H1 (cell line): ENCODE results near the gene PRR5L. TPM values are rescaled to one million over a fixed set of nuclear protein-coding genes. Genes with fewer than 3 reads are reported as not detected.

Experiments used
- CTCF ChIA-PET: fragments of 300-600 bp; sonication (Branson Sonifier 250); formaldehyde crosslinking; loops from one replicate; lab custom pipeline; 2021; ENCODE audit not compliant: partially characterized antibody; lab: Charles Lee
- POLR2A ChIA-PET: fragments of 300-600 bp; sonication (Branson Sonifier 250); formaldehyde crosslinking; loops from one replicate; lab custom pipeline; 2021; ENCODE audit warnings: inconsistent platforms; ENCODE audit not compliant: partially characterized antibody; lab: Charles Lee
- DNase-seq, 2 experiments: peaks; one replicate each; pipeline versions ENCODE4 v3.0.0 to v3.0.0-alpha.2; 2010 to 2022; ENCODE audit warnings: low spot score in 2 of 2, low read depth in 1 of 2, mixed read lengths in 1 of 2
- FAIRE-seq: peaks from 2 replicates; lab custom pipeline; 2011; peaks lifted over from hg19 to GRCh38; lab: Jason Lieb, UNC
- H2AFZ ChIP-seq: 2 replicates; pipeline ENCODE4 v1.8.1; 2012; ENCODE audit warnings: low read length, inconsistent platforms
- H2AK5ac ChIP-seq: 2 replicates; pipeline ENCODE4 v1.6.1; 2013; ENCODE audit warnings: low read depth, low read length
- H2BK120ac ChIP-seq: replicated peaks from 2 replicates; pipeline ENCODE3; 2013; ENCODE audit warnings: low read depth, low read length, inconsistent platforms
- H2BK12ac ChIP-seq: 2 replicates; pipeline ENCODE4 v1.6.1; 2013; ENCODE audit warnings: low read depth, low read length
- H2BK15ac ChIP-seq: 2 replicates; pipeline ENCODE4 v1.6.1; 2013; ENCODE audit warnings: low read length
- H2BK20ac ChIP-seq: 2 replicates; pipeline ENCODE4 v1.6.1; 2013; ENCODE audit warnings: low read length
- H2BK5ac ChIP-seq: 2 replicates; pipeline ENCODE4 v1.6.1; 2013; ENCODE audit warnings: low read depth, low read length
- H3K14ac ChIP-seq: 2 replicates; pipeline ENCODE4 v1.6.1; 2013; ENCODE audit warnings: inconsistent platforms; ENCODE audit not compliant: insufficient read length
- H3K18ac ChIP-seq: 2 replicates; pipeline ENCODE4 v1.6.1; 2013; ENCODE audit warnings: low read length; ENCODE audit errors: extremely low read depth
- H3K23ac ChIP-seq: 2 replicates; pipeline ENCODE4 v1.6.1; 2013; ENCODE audit warnings: inconsistent platforms; ENCODE audit not compliant: insufficient read length
- H3K23me2 ChIP-seq: 2 replicates; pipeline ENCODE4 v1.6.1; 2013; ENCODE audit warnings: low read depth, low read length
- H3K27ac ChIP-seq: 2 replicates; pipeline ENCODE4 v1.6.1; 2011; ENCODE audit warnings: low read depth, low read length, inconsistent platforms
- H3K27me3 ChIP-seq, 4 experiments: replicated peaks in 1 of 4; 1 replicate in 1 of 4; 2 replicates in 3 of 4; pipeline versions ENCODE4 v1.6.1 to v1.8.1; 2011 to 2013; ENCODE audit warnings: low read length in 3 of 4, mild to moderate bottlenecking in 3 of 4, inconsistent platforms in 2 of 4, mixed read lengths in 2 of 4, moderate library complexity in 1 of 4; ENCODE audit not compliant: control insufficient read depth in 3 of 4, insufficient read depth in 3 of 4; ENCODE audit errors: extremely low read depth in 1 of 4
- H3K36me3 ChIP-seq, 4 experiments: 2 replicates each; pipeline versions ENCODE4 v1.6.1 to v1.8.1; 2011 to 2013; ENCODE audit warnings: mild to moderate bottlenecking in 4 of 4, low read length in 3 of 4, moderate library complexity in 2 of 4, control low read depth in 1 of 4, inconsistent platforms in 1 of 4; ENCODE audit not compliant: insufficient read depth in 4 of 4, control insufficient read depth in 2 of 4
- H3K4ac ChIP-seq: replicated peaks from 2 replicates; pipeline ENCODE3; 2013; ENCODE audit warnings: low read length, low read depth, mixed read lengths, inconsistent platforms; ENCODE audit not compliant: insufficient read length
- H3K4me1 ChIP-seq, 4 experiments: replicated peaks in 1 of 4; 1 replicate in 1 of 4; 2 replicates in 3 of 4; pipeline versions ENCODE4 v1.6.1 to v1.8.1; 2011 to 2013; ENCODE audit warnings: low read length in 3 of 4, inconsistent platforms in 2 of 4, mixed read lengths in 1 of 4; ENCODE audit not compliant: insufficient read depth in 4 of 4, control insufficient read depth in 3 of 4
- H3K4me2 ChIP-seq, 2 experiments: 2 replicates each; pipeline versions ENCODE4 v1.6.1 to v1.8.1; 2011 to 2013; ENCODE audit warnings: low read depth in 2 of 2, low read length in 2 of 2, control low read depth in 1 of 2, inconsistent platforms in 1 of 2, mild to moderate bottlenecking in 1 of 2; ENCODE audit not compliant: insufficient read depth in 1 of 2
- H3K4me3 ChIP-seq, 4 experiments: fragments of 200-600, 300-600 bp in 1 of 4; sonication (generic), shearing (Covaris generic), sonication (Bioruptor Twin) in 1 of 4; 2 replicates each; pipeline versions ENCODE4 v1.5.1 to v1.8.1; 2011 to 2016; ENCODE audit warnings: low read length in 4 of 4, low read depth in 3 of 4, control low read depth in 2 of 4, inconsistent platforms in 2 of 4, mild to moderate bottlenecking in 2 of 4, mixed read lengths in 1 of 4, moderate library complexity in 1 of 4; ENCODE audit not compliant: insufficient read depth in 2 of 4; ENCODE audit errors: extremely low read depth in 1 of 4
- H3K56ac ChIP-seq: replicated peaks from 2 replicates; pipeline ENCODE3; 2013; ENCODE audit warnings: low read depth, mild to moderate bottlenecking, mixed read lengths, low read length, inconsistent platforms; ENCODE audit not compliant: insufficient read length
- H3K79me1 ChIP-seq: 2 replicates; pipeline ENCODE4 v1.6.1; 2013; ENCODE audit warnings: low read depth, low read length, control low read depth
- H3K79me2 ChIP-seq, 2 experiments: 2 replicates each; pipeline versions ENCODE4 v1.6.1 to v1.8.1; 2012 to 2013; ENCODE audit warnings: low read length in 2 of 2, mild to moderate bottlenecking in 2 of 2, inconsistent platforms in 1 of 2; ENCODE audit not compliant: insufficient read depth in 2 of 2, control insufficient read depth in 1 of 2
- H3K9ac ChIP-seq, 4 experiments: replicated peaks in 1 of 4; 1 replicate in 1 of 4; 2 replicates in 3 of 4; pipeline versions ENCODE4 v1.6.1 to v1.8.1; 2011 to 2013; ENCODE audit warnings: low read depth in 3 of 4, low read length in 3 of 4, control low read depth in 2 of 4, mild to moderate bottlenecking in 2 of 4, moderate library complexity in 2 of 4, inconsistent platforms in 1 of 4; ENCODE audit errors: extremely low read depth in 1 of 4
- H3K9me3 ChIP-seq, 2 experiments: 2 replicates each; pipeline versions ENCODE4 v1.6.1 to v1.8.1; 2012 to 2013; ENCODE audit warnings: mild to moderate bottlenecking in 2 of 2, moderate library complexity in 2 of 2, control low read depth in 1 of 2, inconsistent platforms in 1 of 2, low read depth in 1 of 2, low read length in 1 of 2, mixed read lengths in 1 of 2; ENCODE audit not compliant: insufficient read depth in 2 of 2
- H4K20me1 ChIP-seq, 2 experiments: replicated peaks in 1 of 2; 2 replicates each; pipeline versions ENCODE3 to v1.8.1; 2011 to 2013; ENCODE audit warnings: inconsistent platforms in 2 of 2, low read length in 2 of 2, mild to moderate bottlenecking in 1 of 2; ENCODE audit not compliant: insufficient read depth in 2 of 2, control insufficient read depth in 1 of 2
- H4K5ac ChIP-seq: 2 replicates; pipeline ENCODE4 v1.6.1; 2013; ENCODE audit warnings: low read length, low read depth, mixed read lengths, inconsistent platforms; ENCODE audit not compliant: insufficient read length
- H4K8ac ChIP-seq: 2 replicates; pipeline ENCODE4 v1.8.0; 2013; ENCODE audit warnings: mild to moderate bottlenecking, moderate library complexity, low read length, inconsistent platforms; ENCODE audit not compliant: insufficient read depth; ENCODE audit errors: extremely low read depth
- H4K91ac ChIP-seq: replicated peaks from 2 replicates; pipeline ENCODE3; 2013; ENCODE audit warnings: low read length, mixed read lengths, inconsistent platforms; ENCODE audit not compliant: insufficient read length
- BACH1 ChIP-seq: IDR thresholded peaks from 2 replicates; pipeline ENCODE4 v1.6.1; 2012; ENCODE audit warnings: low read length, improper control_type of control experiment
- CBX8 ChIP-seq: fragments of 300-800, 300-1000 bp; sonication (generic); IDR thresholded peaks from 2 replicates; pipeline ENCODE4 v1.7.1; 2016; ENCODE audit warnings: low read depth, low read length, borderline replicate concordance
- CTBP2 ChIP-seq: IDR thresholded peaks from 2 replicates; pipeline ENCODE4 v1.7.0; 2011; ENCODE audit warnings: borderline replicate concordance, mild to moderate bottlenecking, moderate library complexity, mixed read lengths, low read length; ENCODE audit not compliant: insufficient read depth, insufficient read length
- GABPA ChIP-seq: IDR thresholded peaks from 2 replicates; pipeline ENCODE4 v1.6.1; 2011; ENCODE audit warnings: mild to moderate bottlenecking, low read length, moderate library complexity, borderline replicate concordance; ENCODE audit not compliant: insufficient read depth
- KDM1A ChIP-seq: fragments of 200-600, 300-600 bp; sonication (generic); IDR thresholded peaks from 2 replicates; pipeline ENCODE4 v1.7.1; 2016; ENCODE audit warnings: mild to moderate bottlenecking, low read length, borderline replicate concordance
- KDM4A ChIP-seq: IDR thresholded peaks from one replicate; pipeline ENCODE4 v1.7.1; 2012; ENCODE audit warnings: low read depth, mild to moderate bottlenecking, moderate library complexity, low read length, inconsistent platforms; ENCODE audit not compliant: severe bottlenecking
- PHF8 ChIP-seq: fragments of 200-600 bp; sonication (generic); conservative IDR thresholded peaks from 2 replicates; pipeline ENCODE4 v1.7.1; 2012; ENCODE audit warnings: low read depth, mild to moderate bottlenecking, inconsistent platforms, low read length, moderate library complexity
- POLR2AphosphoS5 ChIP-seq: IDR thresholded peaks from 2 replicates; pipeline ENCODE4 v1.6.1; 2011; ENCODE audit warnings: low read depth, low read length
- RBBP5 ChIP-seq: IDR thresholded peaks from 2 replicates; pipeline ENCODE4 v1.7.1; 2012; ENCODE audit warnings: low read depth, mild to moderate bottlenecking, inconsistent platforms, low read length, moderate library complexity, borderline replicate concordance
- TAF1 ChIP-seq: IDR thresholded peaks from 2 replicates; pipeline ENCODE4 v1.6.1; 2011; ENCODE audit warnings: mild to moderate bottlenecking, low read depth, low read length
- WGBS, 2 experiments: shearing (Covaris generic) in 1 of 2; methylation state at CpG; one replicate each; pipeline versions ENCODE4 v1.1.6 to v1.1.7; 2013 to 2015; ENCODE audit warnings: low lambda C conversion rate in 2 of 2, mixed read lengths in 2 of 2, inconsistent platforms in 1 of 2, low coverage in 1 of 2, missing lambda C conversion rate in 1 of 2; ENCODE audit not compliant: insufficient replicate concordance in 2 of 2, insufficient coverage in 1 of 2, insufficient read length in 1 of 2; ENCODE audit errors: extremely low coverage in 1 of 2, missing lambda C conversion rate in 1 of 2; 5-methylcytosine and 5-hydroxymethylcytosine counted together
- polyA plus RNA-seq, 7 experiments: library from polyadenylated mRNA; depleted of rRNA in 3 of 7; stranded (reverse) in 5 of 7; unstranded in 2 of 7; fragments of >200 nt in 5 of 7; fragments of 200-250 nt in 2 of 7; gene quantifications; 1 replicate in 5 of 7; 2 replicates in 1 of 7; 4 replicates in 1 of 7; pipeline versions ENCODE4 v1.2.1 to v1.2.3, GENCODE V29; 2011 to 2013; ENCODE audit warnings: missing spikeins in 2 of 7, mixed read lengths in 2 of 7
- total RNA-seq: library from RNA; stranded (reverse); fragmentation: NEBNext Ultra II Directional; extraction: Animal tissue kit (Norgen Biotek cat#: 25700); gene quantifications from 2 replicates; pipeline ENCODE4 v1.2.1, GENCODE V29; 2021

PRR5L gene
- total and polyA plus RNA-seq, 2 of the 8 experiments (the other 6 are each of a cell fraction or from before 2014, with no cell fraction given), result 6.6 to 10.1 TPM

- Histone ChIP-seq H3K23ac (no peak within 1 kb of the TSS), H3K9ac (peak within 1 kb of the TSS; percentile 73 to 93 (median 85)), H3K79me1 (no peaks in the 10 kb centered on the region; the same call in 1 of the 2 replicates), H3K79me2 (0 out of 4 replicates have a peak, but pooled peaks cover 0 to 6% of the 10 kb centered on the region in 2 experiments), H3K4me3 (peak within 1 kb of the TSS; percentile 95 to 96 (median 96)), H2BK120ac (no peak within 1 kb of the TSS), H3K4ac (peak within 1 kb of the TSS; percentile 97), H3K9me3 (no peaks in the 10 kb centered on the region), H4K5ac (peak within 1 kb of the TSS; percentile 99), H3K56ac (peak within 1 kb of the TSS; percentile 95), H3K23me2 (peaks cover 2% of the 10 kb centered on the region; the same call in 1 of the 2 replicates), H2BK15ac (peak within 1 kb of the TSS; percentile 100), H2AFZ (peak within 1 kb of the TSS; percentile 98), H4K20me1 (peaks cover 0 to 9% of the 10 kb centered on the region in 2 experiments), H3K27ac (peak within 1 kb of the TSS; percentile 87; the same call in 1 of the 2 replicates), H3K4me2 (peak within 1 kb of the TSS; percentile 53 to 78), H3K4me1 (no peaks in the 10 kb centered on the region; a peak in 2 of 7 replicates), H2BK5ac (peak within 1 kb of the TSS; percentile 99; the same call in 1 of the 2 replicates), H2BK20ac (no peak within 1 kb of the TSS), H3K18ac (peak within 1 kb of the TSS; percentile 100), H3K27me3 (no peaks in the 10 kb centered on the region; a peak in 2 of 7 replicates), H2BK12ac (peak within 1 kb of the TSS; percentile 90; the same call in 1 of the 2 replicates), H3K14ac (no peak within 1 kb of the TSS), H3K36me3 (no peaks in the 10 kb centered on the region), H2AK5ac (no peak within 1 kb of the TSS), H4K8ac (peak within 1 kb of the TSS; percentile 84), H4K91ac (peak within 1 kb of the TSS; percentile 100)
- ChIA-PET CTCF (interaction anchor here (0.6 to 1.8 kb wide), 12 partner anchors 9 to 939 kb away, joined by 3 to 8 read pairs (median 4); no protein-coding TSS in a partner anchor), POLR2A (interaction anchor here (0.8 to 2.0 kb wide), 2 partner anchors 17 to 20 kb away, joined by 3 to 7 read pairs; no protein-coding TSS in a partner anchor)
- WGBS, 2 experiments, result 1% methylated on average over 64 of the region's 81 CpGs; no CpG with 5 or more reads in 1 of the 2 experiments
- DNase-seq, result peak; percentile 43 to 98
- no peak for FAIRE-seq
- 0 out of 2 replicates have a peak, but pooled peaks have one; percentile 17 for TF ChIP-seq BACH1
- TF ChIP-seq CTBP2, result no peak
- TF ChIP-seq KDM1A, result 0 out of 2 replicates have a peak, but pooled peaks have one; percentile 27
- peak; percentile 88 for TF ChIP-seq TAF1
- TF ChIP-seq GABPA, result 0 out of 2 replicates have a peak, but pooled peaks have one; percentile 18
- no peak for TF ChIP-seq CBX8
- peak; percentile 99 for TF ChIP-seq PHF8
- peak; percentile 98 for TF ChIP-seq KDM4A
- TF ChIP-seq RBBP5, result peak; percentile 95
- peak; percentile 93 for TF ChIP-seq POLR2AphosphoS5
Measured at GRCh38 chr11:36509694-36510593, 213.9 kb downstream of the PRR5L start, which contains the start of gene TRAF6. TSS of gene TRAF6 (minus strand) at chr11:36510272. CDS start at chr11:36501515, 8,757 bp downstream.
